Hepatocyte (in vitro differentiated cells): Measurements from ENCODE around the gene FAAH. TPM values are rescaled to one million over a fixed set of nuclear protein-coding genes. Genes with fewer than 3 reads are reported as not detected.

Experiments
- DNase-seq: peaks from one replicate; pipeline ENCODE4 v3.0.0-alpha.2; 2016; ENCODE audit warnings: low spot score
- H2AFZ ChIP-seq: fragments of 200-600 bp; sonication (generic); 2 replicates; pipeline ENCODE4 v1.6.0; 2016; ENCODE audit warnings: antibody characterized with exemption, mild to moderate bottlenecking
- H3K27ac ChIP-seq: fragments of 200-600 bp; sonication (generic); 2 replicates; pipeline ENCODE4 v1.5.1; 2016; ENCODE audit warnings: mild to moderate bottlenecking
- H3K27me3 ChIP-seq: fragments of 200-600 bp; sonication (generic); 2 replicates; pipeline ENCODE4 v1.6.1; 2016
- H3K36me3 ChIP-seq: fragments of 200-600 bp; sonication (generic); replicated peaks from 2 replicates; pipeline ENCODE4 v1.5.1; 2016; ENCODE audit warnings: low read depth; ENCODE audit not compliant: insufficient read depth
- H3K4me1 ChIP-seq: fragments of 200-600 bp; sonication (generic); 2 replicates; pipeline ENCODE4 v1.5.1; 2016; ENCODE audit warnings: mild to moderate bottlenecking, moderate library complexity; ENCODE audit not compliant: insufficient read depth
- H3K4me2 ChIP-seq: fragments of 200-600 bp; sonication (generic); 2 replicates; pipeline ENCODE4 v1.6.0; 2016
- H3K4me3 ChIP-seq: fragments of 200-600 bp; sonication (generic); 2 replicates; pipeline ENCODE4 v1.5.1; 2016; ENCODE audit warnings: mild to moderate bottlenecking
- H3K79me2 ChIP-seq: fragments of 200-600 bp; sonication (generic); 2 replicates; pipeline ENCODE4 v1.6.0; 2017; ENCODE audit warnings: mild to moderate bottlenecking
- H3K9me2 ChIP-seq: fragments of 200-600 bp; sonication (generic); replicated peaks from 2 replicates; pipeline ENCODE4 v1.6.0; 2017; ENCODE audit warnings: mild to moderate bottlenecking; ENCODE audit not compliant: insufficient read depth
- H3K9me3 ChIP-seq: fragments of 200-600 bp; sonication (generic); 2 replicates; pipeline ENCODE4 v1.5.1; 2016; ENCODE audit warnings: low read depth, mild to moderate bottlenecking
- H4K20me1 ChIP-seq: fragments of 200-600 bp; sonication (generic); 2 replicates; pipeline ENCODE4 v1.6.0; 2016; ENCODE audit warnings: mild to moderate bottlenecking; ENCODE audit not compliant: insufficient read depth, poor library complexity, severe bottlenecking
- CTCF ChIP-seq: fragments of 200-600 bp; sonication (generic); IDR thresholded peaks from 2 replicates; pipeline ENCODE4 v1.5.1; 2016; ENCODE audit warnings: antibody characterized with exemption, mild to moderate bottlenecking; ENCODE audit not compliant: poor library complexity
- EZH2 ChIP-seq: fragments of 200-600 bp; sonication (generic); IDR thresholded peaks from 2 replicates; pipeline ENCODE4 v1.6.1; 2016; ENCODE audit warnings: antibody characterized with exemption, mild to moderate bottlenecking, borderline replicate concordance
- EZH2phosphoT487 ChIP-seq: fragments of 200-600 bp; sonication (generic); IDR thresholded peaks from one replicate; pipeline ENCODE4 v1.6.1; 2018; ENCODE audit warnings: antibody characterized with exemption, mild to moderate bottlenecking, low read depth, moderate library complexity; ENCODE audit not compliant: unreplicated experiment, severe bottlenecking
- WGBS: methylation state at CpG from one replicate; pipeline ENCODE4 v1.1.6; 2016; ENCODE audit warnings: low lambda C conversion rate; ENCODE audit errors: missing lambda C conversion rate; 5-methylcytosine and 5-hydroxymethylcytosine counted together
- polyA plus RNA-seq: library from polyadenylated mRNA; unstranded; fragments of >200 nt; fragmentation: Nextera tagmentation; extraction: Ambion mirVana; gene quantifications from 2 replicates; pipeline ENCODE4 v1.2.1, GENCODE V29; 2016
- total RNA-seq: library from RNA; depleted of rRNA; stranded (reverse); fragments of >200 nt; gene quantifications from 2 replicates; pipeline ENCODE4 v1.2.3, GENCODE V29; 2014

The FAAH gene
- total and polyA plus RNA-seq, 2 experiments from 2014 or later, result 44.5 to 61.8 TPM

GRCh38 chr1:46422261-46422871, 28.2 kb downstream of the FAAH start:
- Histone ChIP-seq H3K27ac (no peak overlapping the region), H3K79me2 (no peaks in the 10 kb centered on the region), H3K4me2 (no peak overlapping the region), H3K4me3 (no peak overlapping the region), H3K4me1 (no peaks in the 10 kb centered on the region), H2AFZ (no peak overlapping the region), H3K9me2 (no peaks in the 10 kb centered on the region), H4K20me1 (no peaks in the 10 kb centered on the region), H3K9me3 (no peaks in the 10 kb centered on the region), H3K36me3 (no peaks in the 10 kb centered on the region), H3K27me3 (peaks cover 6% of the 10 kb centered on the region)
- no peak for TF ChIP-seq CTCF
- no peak for TF ChIP-seq EZH2
- TF ChIP-seq EZH2phosphoT487, result no peak
- no peak for DNase-seq
- WGBS, result 80% methylated on average over 9 of the region's 9 CpGs

- no peaks in the 10 kb centered on the region for H3K4me1 ChIP-seq
- no peaks in the 10 kb centered on the region for H3K9me3 ChIP-seq
- H2AFZ ChIP-seq, result no peak overlapping the region
- H3K36me3 ChIP-seq, result no peaks in the 10 kb centered on the region
- H3K4me2 ChIP-seq, result no peak overlapping the region
- no peak overlapping the region for H3K4me3 ChIP-seq
- H3K27ac ChIP-seq, result no peak overlapping the region
- no peak for TF ChIP-seq EZH2
- no peaks in the 10 kb centered on the region for H4K20me1 ChIP-seq
- H3K27me3 ChIP-seq, result peaks cover 6% of the 10 kb centered on the region
- 88% methylated on average over 13 of the region's 16 CpGs for WGBS
- DNase-seq, result no peak
- H3K9me2 ChIP-seq, result no peaks in the 10 kb centered on the region
- H3K79me2 ChIP-seq, result no peaks in the 10 kb centered on the region
Measured at GRCh38 chr1:46423574-46424240, 29.6 kb downstream of the FAAH start.

GRCh38 chr1:46424730-46425129, 30.6 kb downstream of the FAAH start:
- 83% methylated on average over 4 of the region's 4 CpGs for WGBS
- Histone ChIP-seq H3K79me2 (no peaks in the 10 kb centered on the region), H3K9me3 (no peaks in the 10 kb centered on the region), H3K4me3 (no peak overlapping the region), H3K4me1 (no peaks in the 10 kb centered on the region), H3K27me3 (peaks cover 6% of the 10 kb centered on the region), H3K36me3 (no peaks in the 10 kb centered on the region), H3K27ac (no peak overlapping the region), H2AFZ (no peak overlapping the region), H4K20me1 (no peaks in the 10 kb centered on the region), H3K4me2 (no peak overlapping the region), H3K9me2 (no peaks in the 10 kb centered on the region)
- DNase-seq, result no peak
- TF ChIP-seq EZH2phosphoT487, result no peak
- TF ChIP-seq CTCF, result no peak
- no peak for TF ChIP-seq EZH2

- no peak overlapping the region for H3K27ac ChIP-seq
- H3K9me3 ChIP-seq, result no peaks in the 10 kb centered on the region
- no peaks in the 10 kb centered on the region for H3K4me1 ChIP-seq
- no peak overlapping the region for H2AFZ ChIP-seq
- H3K9me2 ChIP-seq, result no peaks in the 10 kb centered on the region
- no peak overlapping the region for H3K4me2 ChIP-seq
- H4K20me1 ChIP-seq, result no peaks in the 10 kb centered on the region
- TF ChIP-seq EZH2 (no peak), EZH2phosphoT487 (no peak), CTCF (no peak)
- no peaks in the 10 kb centered on the region for H3K79me2 ChIP-seq
- H3K4me3 ChIP-seq, result no peak overlapping the region
- peaks cover 6% of the 10 kb centered on the region for H3K27me3 ChIP-seq
- no peaks in the 10 kb centered on the region for H3K36me3 ChIP-seq
- DNase-seq, result no peak
- WGBS, result 76% methylated on average over 4 of the region's 4 CpGs
Measured at GRCh38 chr1:46425726-46426125, 31.6 kb downstream of the FAAH start.
